Keratinocyte (primary cell): ENCODE measurements around the gene LILRB4.

Experiments used
- EZH2 ChIP-seq: IDR thresholded peaks from one replicate; pipeline ENCODE4 v1.6.1; 2012; ENCODE audit warnings: inconsistent platforms, mild to moderate bottlenecking, low read length, moderate library complexity
- TF ChIP-seq, protein P1 (sequence below), 3 experiments: IDR thresholded peaks in 1 of 3; conservative IDR thresholded peaks in 1 of 3; optimal IDR thresholded peaks in 1 of 3; 2 replicates in 2 of 3; 3 replicates in 1 of 3; pipeline versions ENCODE3 to v1.5.1; 2011; ENCODE audit warnings: low read length in 3 of 3, mild to moderate bottlenecking in 3 of 3, moderate library complexity in 2 of 3, control low read depth in 1 of 3, inconsistent platforms in 1 of 3; ENCODE audit not compliant: insufficient read depth in 2 of 3; ENCODE audit errors: extremely low read depth in 1 of 3

DNA sequence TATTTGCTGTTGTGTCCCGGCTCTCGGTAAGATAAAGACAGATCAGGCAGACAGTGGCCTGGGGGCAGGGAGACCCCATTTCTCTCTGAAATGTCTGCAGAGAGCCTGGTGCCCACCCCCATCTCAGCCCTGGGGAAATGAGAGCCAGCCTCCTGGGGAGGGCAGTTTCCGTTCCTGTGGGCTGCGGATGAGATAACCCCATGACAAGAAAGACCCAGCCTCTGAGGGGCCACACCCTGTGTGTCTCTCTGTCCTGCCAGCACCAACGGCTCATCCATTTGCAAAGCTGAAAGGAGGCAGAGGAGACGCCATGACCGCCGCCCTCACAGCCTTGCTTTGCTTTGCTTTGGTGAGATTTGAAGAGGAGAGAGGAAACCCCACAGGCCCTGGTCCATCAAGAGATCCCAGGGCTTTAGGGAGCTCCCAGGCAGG lies 33.3 kb downstream of the LILRB4 start:
- TF ChIP-seq, protein P1, sequence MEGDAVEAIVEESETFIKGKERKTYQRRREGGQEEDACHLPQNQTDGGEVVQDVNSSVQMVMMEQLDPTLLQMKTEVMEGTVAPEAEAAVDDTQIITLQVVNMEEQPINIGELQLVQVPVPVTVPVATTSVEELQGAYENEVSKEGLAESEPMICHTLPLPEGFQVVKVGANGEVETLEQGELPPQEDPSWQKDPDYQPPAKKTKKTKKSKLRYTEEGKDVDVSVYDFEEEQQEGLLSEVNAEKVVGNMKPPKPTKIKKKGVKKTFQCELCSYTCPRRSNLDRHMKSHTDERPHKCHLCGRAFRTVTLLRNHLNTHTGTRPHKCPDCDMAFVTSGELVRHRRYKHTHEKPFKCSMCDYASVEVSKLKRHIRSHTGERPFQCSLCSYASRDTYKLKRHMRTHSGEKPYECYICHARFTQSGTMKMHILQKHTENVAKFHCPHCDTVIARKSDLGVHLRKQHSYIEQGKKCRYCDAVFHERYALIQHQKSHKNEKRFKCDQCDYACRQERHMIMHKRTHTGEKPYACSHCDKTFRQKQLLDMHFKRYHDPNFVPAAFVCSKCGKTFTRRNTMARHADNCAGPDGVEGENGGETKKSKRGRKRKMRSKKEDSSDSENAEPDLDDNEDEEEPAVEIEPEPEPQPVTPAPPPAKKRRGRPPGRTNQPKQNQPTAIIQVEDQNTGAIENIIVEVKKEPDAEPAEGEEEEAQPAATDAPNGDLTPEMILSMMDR (optimal IDR thresholded peaks at IDR 0.05 in 1 of 3, IDR thresholded peaks at IDR 0.05 in 1 of 3, conservative IDR thresholded peaks at IDR 0.05 in 1 of 3; ENCODE audit: extremely low read depth in 1 of 3, insufficient read depth in 2 of 3, low read length in 3 of 3): no peak
- no peak for TF ChIP-seq EZH2
